ENCODE results near the gene TTC7B.

Gene TTC7B

GRCh38 chr14:90616881-90617280, 199.3 kb downstream of the TTC7B start:
- no peaks in the 10 kb centered on the region for H3K79me2 ChIP-seq (ENCODE audit: insufficient read depth, low read length)
- no peak overlapping the region for H3K9ac ChIP-seq (ENCODE audit: low read depth, low read length)
- H3K27ac ChIP-seq (ENCODE audit: low read length): no peak overlapping the region
- DNase-seq (no peak), ATAC-seq (ENCODE audit: insufficient read depth, low read depth) (no peak)
- H3K36me3 ChIP-seq (ENCODE audit: insufficient read depth, low read length): no peaks in the 10 kb centered on the region
- H2AFZ ChIP-seq (ENCODE audit: low read depth, low read length): no peak overlapping the region
- TF ChIP-seq EZH2 (IDR thresholded peaks at IDR 0.05; ENCODE audit: borderline replicate concordance, low read depth, low read length, severe bottlenecking): no peak
- TF ChIP-seq, protein P1, sequence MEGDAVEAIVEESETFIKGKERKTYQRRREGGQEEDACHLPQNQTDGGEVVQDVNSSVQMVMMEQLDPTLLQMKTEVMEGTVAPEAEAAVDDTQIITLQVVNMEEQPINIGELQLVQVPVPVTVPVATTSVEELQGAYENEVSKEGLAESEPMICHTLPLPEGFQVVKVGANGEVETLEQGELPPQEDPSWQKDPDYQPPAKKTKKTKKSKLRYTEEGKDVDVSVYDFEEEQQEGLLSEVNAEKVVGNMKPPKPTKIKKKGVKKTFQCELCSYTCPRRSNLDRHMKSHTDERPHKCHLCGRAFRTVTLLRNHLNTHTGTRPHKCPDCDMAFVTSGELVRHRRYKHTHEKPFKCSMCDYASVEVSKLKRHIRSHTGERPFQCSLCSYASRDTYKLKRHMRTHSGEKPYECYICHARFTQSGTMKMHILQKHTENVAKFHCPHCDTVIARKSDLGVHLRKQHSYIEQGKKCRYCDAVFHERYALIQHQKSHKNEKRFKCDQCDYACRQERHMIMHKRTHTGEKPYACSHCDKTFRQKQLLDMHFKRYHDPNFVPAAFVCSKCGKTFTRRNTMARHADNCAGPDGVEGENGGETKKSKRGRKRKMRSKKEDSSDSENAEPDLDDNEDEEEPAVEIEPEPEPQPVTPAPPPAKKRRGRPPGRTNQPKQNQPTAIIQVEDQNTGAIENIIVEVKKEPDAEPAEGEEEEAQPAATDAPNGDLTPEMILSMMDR (IDR thresholded peaks at IDR 0.05; ENCODE audit: borderline replicate concordance, extremely low read depth, low read length, poor library complexity, severe bottlenecking): no peak
- no peaks in the 10 kb centered on the region for H3K9me3 ChIP-seq (ENCODE audit: insufficient read depth, low read length, severe bottlenecking)
- H3K4me1 ChIP-seq (ENCODE audit: insufficient read depth, low read length): no peaks in the 10 kb centered on the region
- no peak overlapping the region for H3K4me3 ChIP-seq (ENCODE audit: low read depth in 1 of 2, low read length in 2 of 2)
- no peaks in the 10 kb centered on the region for H4K20me1 ChIP-seq (ENCODE audit: insufficient read depth, low read length)
- no peaks in the 10 kb centered on the region for H3K27me3 ChIP-seq (ENCODE audit: insufficient read depth, low read length, poor library complexity)
- no peak overlapping the region for H3K4me2 ChIP-seq (ENCODE audit: insufficient read depth, low read length)

DNA sequence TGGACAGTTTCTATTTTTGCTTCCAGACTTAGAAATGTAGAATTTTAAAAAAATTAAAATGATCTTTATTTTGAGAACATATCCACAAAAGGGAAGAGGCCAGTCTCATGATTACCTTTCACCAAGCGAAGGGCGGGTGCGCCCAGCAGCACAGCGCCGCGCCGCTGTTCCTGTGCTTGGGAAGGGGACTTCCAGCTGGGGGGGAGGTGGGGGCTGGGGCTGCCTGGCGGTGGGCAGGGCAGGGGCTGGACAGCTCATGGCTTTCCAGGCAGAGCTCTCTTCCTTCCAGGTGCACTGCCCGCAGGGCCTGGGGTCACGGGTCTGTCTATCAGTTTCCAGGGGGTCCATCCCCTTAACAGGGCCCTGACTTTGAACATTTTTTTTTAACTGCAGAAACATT, 199.9 kb downstream of the TTC7B start:
- H3K4me1 ChIP-seq (ENCODE audit: insufficient read depth, low read length): no peaks in the 10 kb centered on the region
- no peaks in the 10 kb centered on the region for H3K9me3 ChIP-seq (ENCODE audit: insufficient read depth, low read length, severe bottlenecking)
- H3K27me3 ChIP-seq (ENCODE audit: insufficient read depth, low read length, poor library complexity): no peaks in the 10 kb centered on the region
- ATAC-seq (ENCODE audit: insufficient read depth, low read depth): no peak
- no peak overlapping the region for H2AFZ ChIP-seq (ENCODE audit: low read depth, low read length)
- no peak for TF ChIP-seq EZH2 (IDR thresholded peaks at IDR 0.05; ENCODE audit: borderline replicate concordance, low read depth, low read length, severe bottlenecking)
- TF ChIP-seq, protein P1 (IDR thresholded peaks at IDR 0.05; ENCODE audit: borderline replicate concordance, extremely low read depth, low read length, poor library complexity, severe bottlenecking): no peak
- no peak overlapping the region for H3K27ac ChIP-seq (ENCODE audit: low read length)
- no peak for DNase-seq
- no peak overlapping the region for H3K9ac ChIP-seq (ENCODE audit: low read depth, low read length)
- no peaks in the 10 kb centered on the region for H4K20me1 ChIP-seq (ENCODE audit: insufficient read depth, low read length)
- no peaks in the 10 kb centered on the region for H3K79me2 ChIP-seq (ENCODE audit: insufficient read depth, low read length)
- H3K36me3 ChIP-seq (ENCODE audit: insufficient read depth, low read length): no peaks in the 10 kb centered on the region
- no peak overlapping the region for H3K4me2 ChIP-seq (ENCODE audit: insufficient read depth, low read length)
- no peak overlapping the region for H3K4me3 ChIP-seq (ENCODE audit: low read depth in 1 of 2, low read length in 2 of 2)

DNA sequence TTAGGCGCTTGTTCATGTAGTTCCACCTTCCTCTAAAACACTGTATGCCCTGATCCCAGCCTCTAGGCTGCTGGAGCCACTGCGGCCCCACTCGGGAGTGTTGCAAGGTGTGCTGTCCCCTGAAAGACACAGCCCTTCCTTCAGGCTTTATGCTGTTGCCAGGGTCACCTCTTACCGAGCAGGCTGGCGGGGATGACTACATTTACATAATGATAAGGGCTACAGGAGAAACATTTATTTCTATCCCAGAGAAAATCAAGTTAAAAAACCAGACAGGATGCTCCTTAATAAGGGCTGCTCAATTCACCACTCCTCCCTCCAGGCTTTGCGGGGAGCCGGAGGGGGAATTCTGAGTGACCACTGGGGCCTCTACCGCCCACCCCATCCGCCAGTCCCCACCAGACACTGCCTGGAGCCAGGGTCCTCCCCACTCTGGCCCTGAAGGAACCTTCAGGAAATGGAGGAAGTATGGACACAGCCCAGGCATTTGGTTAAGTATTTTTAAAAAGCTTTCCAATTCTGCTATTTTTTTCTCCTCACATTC, 200.6 kb downstream of the TTC7B start:
- DNase-seq: no peak
- no peak overlapping the region for H3K4me3 ChIP-seq (ENCODE audit: low read depth in 1 of 2, low read length in 2 of 2)

More for the DNA sequence above, 200.6 kb downstream of the TTC7B start:
- Histone ChIP-seq H3K9ac (ENCODE audit: low read depth, low read length) (no peak overlapping the region), H3K4me1 (ENCODE audit: insufficient read depth, low read length) (no peaks in the 10 kb centered on the region), H3K36me3 (ENCODE audit: insufficient read depth, low read length) (no peaks in the 10 kb centered on the region), H3K4me2 (ENCODE audit: insufficient read depth, low read length) (no peak overlapping the region), H3K27me3 (ENCODE audit: insufficient read depth, low read length, poor library complexity) (no peaks in the 10 kb centered on the region), H3K9me3 (ENCODE audit: insufficient read depth, low read length, severe bottlenecking) (no peaks in the 10 kb centered on the region), H3K79me2 (ENCODE audit: insufficient read depth, low read length) (no peaks in the 10 kb centered on the region), H2AFZ (ENCODE audit: low read depth, low read length) (no peak overlapping the region), H3K27ac (ENCODE audit: low read length) (no peak overlapping the region), H4K20me1 (ENCODE audit: insufficient read depth, low read length) (no peaks in the 10 kb centered on the region)
- ATAC-seq (ENCODE audit: insufficient read depth, low read depth): no peak
- TF ChIP-seq, protein P1 (IDR thresholded peaks at IDR 0.05; ENCODE audit: borderline replicate concordance, extremely low read depth, low read length, poor library complexity, severe bottlenecking): no peak
- no peak for TF ChIP-seq EZH2 (IDR thresholded peaks at IDR 0.05; ENCODE audit: borderline replicate concordance, low read depth, low read length, severe bottlenecking)
